SK-N-SH treated with all-trans-retinoic acid at 6 μM for 48 hours (cell line): ENCODE data around the gene PMEPA1.

Experiments
- ARNTL ChIP-seq: fragments of 450-650 bp; formaldehyde crosslinking; IDR thresholded peaks from 2 replicates; pipeline ENCODE4 v1.5.0; 2020; ENCODE audit warnings: low read depth, mild to moderate bottlenecking, moderate library complexity, borderline replicate concordance
- CSDC2 ChIP-seq: fragments of 250-450 bp; sonication (Bioruptor Pico); IDR thresholded peaks from 2 replicates; pipeline ENCODE4 v1.5.0; 2020; ENCODE audit warnings: mild to moderate bottlenecking, moderate library complexity
- ESRRG ChIP-seq: fragments of 250-450 bp; sonication (Bioruptor Pico); IDR thresholded peaks from 2 replicates; pipeline ENCODE4 v1.6.1; 2021; ENCODE audit warnings: mild to moderate bottlenecking
- PATZ1 ChIP-seq: fragments of 250-450 bp; sonication (Bioruptor Pico); IDR thresholded peaks from 2 replicates; pipeline ENCODE4 v1.8.0; 2020; ENCODE audit warnings: mild to moderate bottlenecking, moderate library complexity, borderline replicate concordance
- RARB ChIP-seq: fragments of 250-450 bp; sonication (Bioruptor Pico); IDR thresholded peaks from 2 replicates; pipeline ENCODE4 v1.8.0; 2021; ENCODE audit warnings: mild to moderate bottlenecking, moderate library complexity
- SNAI2 ChIP-seq: fragments of 250-450 bp; sonication (Bioruptor Pico); IDR thresholded peaks from 2 replicates; pipeline ENCODE4 v1.5.0; 2020; ENCODE audit warnings: mild to moderate bottlenecking, moderate library complexity
- TCF4 ChIP-seq: fragments of 250-450 bp; sonication (Bioruptor Pico); IDR thresholded peaks from 2 replicates; pipeline ENCODE4 v1.8.0; 2021; ENCODE audit warnings: mild to moderate bottlenecking, moderate library complexity, borderline replicate concordance
- ZC3H10 ChIP-seq: fragments of 250-450 bp; sonication (Bioruptor Pico); IDR thresholded peaks from 2 replicates; pipeline ENCODE4 v1.5.1; 2021; ENCODE audit warnings: mild to moderate bottlenecking, moderate library complexity
- ZFP3 ChIP-seq: fragments of 250-450 bp; sonication (Bioruptor Pico); IDR thresholded peaks from 2 replicates; pipeline ENCODE4 v1.5.0; 2020; ENCODE audit warnings: mild to moderate bottlenecking, moderate library complexity
- ZFP30 ChIP-seq: fragments of 450-650 bp; formaldehyde crosslinking; IDR thresholded peaks from 2 replicates; pipeline ENCODE4 v1.5.0; 2022; ENCODE audit warnings: mild to moderate bottlenecking, moderate library complexity
- ZNF565 ChIP-seq: fragments of 450-650 bp; formaldehyde crosslinking; conservative IDR thresholded peaks from 2 replicates; pipeline ENCODE4 v1.5.0; 2020; ENCODE audit warnings: low read depth, mild to moderate bottlenecking, moderate library complexity
- ZNF70 ChIP-seq: fragments of 450-650 bp; formaldehyde crosslinking; IDR thresholded peaks from 2 replicates; pipeline ENCODE4 v1.5.0; 2020; ENCODE audit warnings: mild to moderate bottlenecking, moderate library complexity
- TF ChIP-seq, protein P1 (sequence below): fragments of 250-450 bp; sonication (Bioruptor Pico); IDR thresholded peaks from 2 replicates; pipeline ENCODE4 v1.5.1; 2020; ENCODE audit warnings: low read depth, mild to moderate bottlenecking, moderate library complexity
- TF ChIP-seq, protein P2 (sequence below): fragments of 250-450 bp; sonication (Bioruptor Pico); IDR thresholded peaks from 2 replicates; pipeline ENCODE4 v1.5.1; 2021; ENCODE audit warnings: mild to moderate bottlenecking, moderate library complexity

DNA sequence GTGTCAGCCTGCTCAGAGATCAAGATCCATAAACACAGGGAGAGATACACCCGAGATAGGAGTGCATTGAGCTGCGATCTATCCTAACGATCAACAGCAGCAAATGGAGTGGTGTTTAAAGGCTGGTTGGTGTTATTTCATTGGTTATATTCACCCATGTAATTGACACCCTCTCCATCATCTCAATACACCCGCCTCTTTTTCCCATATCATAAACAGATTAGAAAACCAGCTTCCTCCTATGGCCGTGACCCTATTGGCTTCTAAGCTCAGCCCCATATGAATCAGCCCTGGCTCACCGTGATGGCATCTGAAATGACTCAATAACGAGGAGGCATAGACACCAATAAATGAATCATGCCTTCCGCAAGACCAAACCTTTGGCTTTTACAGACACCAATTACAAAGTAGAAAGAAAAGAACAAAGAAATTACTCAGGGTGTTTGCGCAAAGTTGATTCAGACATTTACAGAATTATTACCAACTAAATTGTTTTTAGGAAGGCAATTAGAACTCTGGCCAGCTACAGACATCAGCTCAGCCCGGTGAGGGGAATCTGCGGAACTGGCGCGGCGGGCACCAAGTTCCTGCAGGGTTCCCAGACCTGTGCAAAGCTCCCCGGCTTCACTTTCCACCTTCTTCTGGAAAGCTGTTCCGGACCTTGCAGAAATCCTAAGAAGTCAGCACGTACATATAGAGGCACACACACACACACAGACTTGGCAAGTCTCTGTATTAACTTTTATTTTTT, 11.5 kb downstream of the PMEPA1 start:
- TF ChIP-seq ZFP30 (CRISPR knock-in tag) = no peak
- TF ChIP-seq ZNF565 = no peak
- no peak for TF ChIP-seq RARB (CRISPR knock-in tag)
- TF ChIP-seq CSDC2 (CRISPR knock-in tag) = no peak
- no peak for TF ChIP-seq ARNTL (CRISPR knock-in tag)
- TF ChIP-seq ZFP3 (CRISPR knock-in tag) = no peak
- TF ChIP-seq, protein P1, sequence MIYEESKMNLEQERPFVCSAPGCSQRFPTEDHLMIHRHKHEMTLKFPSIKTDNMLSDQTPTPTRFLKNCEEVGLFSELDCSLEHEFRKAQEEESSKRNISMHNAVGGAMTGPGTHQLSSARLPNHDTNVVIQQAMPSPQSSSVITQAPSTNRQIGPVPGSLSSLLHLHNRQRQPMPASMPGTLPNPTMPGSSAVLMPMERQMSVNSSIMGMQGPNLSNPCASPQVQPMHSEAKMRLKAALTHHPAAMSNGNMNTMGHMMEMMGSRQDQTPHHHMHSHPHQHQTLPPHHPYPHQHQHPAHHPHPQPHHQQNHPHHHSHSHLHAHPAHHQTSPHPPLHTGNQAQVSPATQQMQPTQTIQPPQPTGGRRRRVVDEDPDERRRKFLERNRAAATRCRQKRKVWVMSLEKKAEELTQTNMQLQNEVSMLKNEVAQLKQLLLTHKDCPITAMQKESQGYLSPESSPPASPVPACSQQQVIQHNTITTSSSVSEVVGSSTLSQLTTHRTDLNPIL (CRISPR knock-in tag) = no peak
- no peak for TF ChIP-seq ZC3H10
- no peak for TF ChIP-seq ESRRG
- TF ChIP-seq SNAI2 = no peak
- TF ChIP-seq, protein P2, sequence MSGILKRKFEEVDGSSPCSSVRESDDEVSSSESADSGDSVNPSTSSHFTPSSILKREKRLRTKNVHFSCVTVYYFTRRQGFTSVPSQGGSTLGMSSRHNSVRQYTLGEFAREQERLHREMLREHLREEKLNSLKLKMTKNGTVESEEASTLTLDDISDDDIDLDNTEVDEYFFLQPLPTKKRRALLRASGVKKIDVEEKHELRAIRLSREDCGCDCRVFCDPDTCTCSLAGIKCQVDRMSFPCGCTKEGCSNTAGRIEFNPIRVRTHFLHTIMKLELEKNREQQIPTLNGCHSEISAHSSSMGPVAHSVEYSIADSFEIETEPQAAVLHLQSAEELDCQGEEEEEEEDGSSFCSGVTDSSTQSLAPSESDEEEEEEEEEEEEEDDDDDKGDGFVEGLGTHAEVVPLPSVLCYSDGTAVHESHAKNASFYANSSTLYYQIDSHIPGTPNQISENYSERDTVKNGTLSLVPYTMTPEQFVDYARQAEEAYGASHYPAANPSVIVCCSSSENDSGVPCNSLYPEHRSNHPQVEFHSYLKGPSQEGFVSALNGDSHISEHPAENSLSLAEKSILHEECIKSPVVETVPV (CRISPR knock-in tag) = no peak
- no peak for TF ChIP-seq TCF4 (CRISPR knock-in tag)
- no peak for TF ChIP-seq PATZ1
- TF ChIP-seq ZNF70 (CRISPR knock-in tag) = no peak
